GM19463 (cell line): ENCODE measurements around the gene YY1.
A peak's percentile ranks its signal among the peaks of the same experiment; 100 is the strongest.
"Not testable (repeated sequence)": the region's sequence is repeated elsewhere in the genome, so short reads cannot be mapped to it uniquely, and the experiment has no call there.

Experiments used
- ATAC-seq: cut with Tn5 transposase; IDR thresholded peaks from one replicate; pipeline ENCODE4 v1.9.1; 2021; ENCODE audit warnings: mild to moderate bottlenecking, moderate library complexity; ENCODE audit not compliant: unreplicated experiment

The YY1 gene

DNA sequence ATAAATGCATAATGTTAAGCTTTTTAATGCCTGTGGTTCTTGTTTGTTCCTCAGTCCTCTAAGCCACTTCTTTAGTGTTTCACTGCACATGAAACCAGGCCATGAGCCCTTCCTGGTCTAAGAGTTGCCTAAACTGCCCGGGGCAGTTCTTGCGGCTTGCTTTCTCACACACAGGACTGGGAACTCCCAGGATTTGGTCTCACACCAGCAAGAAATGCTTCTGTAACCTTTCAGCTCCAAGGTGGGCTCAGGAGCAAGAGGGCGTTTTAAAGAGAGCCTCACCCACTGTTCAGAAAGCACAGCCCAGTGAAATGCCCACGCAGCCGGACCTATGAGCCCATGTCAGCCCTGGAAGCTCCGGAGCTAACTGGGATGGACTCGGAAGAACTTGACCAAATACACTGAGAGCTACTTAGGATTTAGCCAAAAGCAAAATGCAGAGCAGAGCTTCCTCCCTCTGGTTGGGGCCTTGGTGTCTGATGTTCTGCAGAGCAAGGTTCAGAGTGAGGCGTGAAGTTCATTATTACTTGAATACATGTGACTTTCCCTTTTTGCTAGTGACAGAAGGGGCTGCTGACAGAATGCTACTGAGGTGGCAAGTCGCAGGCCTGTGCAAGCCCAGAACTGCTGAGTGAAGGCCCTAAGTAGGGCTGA, 43.9 kb downstream of the YY1 start:
- no peak for ATAC-seq

DNA sequence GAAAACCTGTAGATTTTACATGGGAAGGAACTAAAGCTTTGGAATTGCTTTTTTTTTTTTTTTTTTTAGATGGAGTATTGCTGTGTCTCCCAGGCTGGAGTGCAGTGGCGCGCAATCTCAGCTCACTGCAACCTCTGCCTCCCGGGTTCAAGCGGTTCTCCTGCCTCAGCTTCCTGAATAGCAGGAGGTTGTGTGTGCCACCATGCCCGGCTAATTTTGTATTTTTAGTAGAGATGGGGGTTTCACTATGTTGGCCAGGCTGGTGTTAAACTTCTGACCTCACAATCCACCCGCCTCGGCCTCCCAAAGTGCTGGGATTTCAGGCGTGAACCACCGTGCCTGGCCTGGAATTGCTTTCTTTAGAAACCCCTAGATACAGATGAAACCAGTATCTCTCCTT, 44.5 kb downstream of the YY1 start:
- not testable (repeated sequence) for ATAC-seq

DNA sequence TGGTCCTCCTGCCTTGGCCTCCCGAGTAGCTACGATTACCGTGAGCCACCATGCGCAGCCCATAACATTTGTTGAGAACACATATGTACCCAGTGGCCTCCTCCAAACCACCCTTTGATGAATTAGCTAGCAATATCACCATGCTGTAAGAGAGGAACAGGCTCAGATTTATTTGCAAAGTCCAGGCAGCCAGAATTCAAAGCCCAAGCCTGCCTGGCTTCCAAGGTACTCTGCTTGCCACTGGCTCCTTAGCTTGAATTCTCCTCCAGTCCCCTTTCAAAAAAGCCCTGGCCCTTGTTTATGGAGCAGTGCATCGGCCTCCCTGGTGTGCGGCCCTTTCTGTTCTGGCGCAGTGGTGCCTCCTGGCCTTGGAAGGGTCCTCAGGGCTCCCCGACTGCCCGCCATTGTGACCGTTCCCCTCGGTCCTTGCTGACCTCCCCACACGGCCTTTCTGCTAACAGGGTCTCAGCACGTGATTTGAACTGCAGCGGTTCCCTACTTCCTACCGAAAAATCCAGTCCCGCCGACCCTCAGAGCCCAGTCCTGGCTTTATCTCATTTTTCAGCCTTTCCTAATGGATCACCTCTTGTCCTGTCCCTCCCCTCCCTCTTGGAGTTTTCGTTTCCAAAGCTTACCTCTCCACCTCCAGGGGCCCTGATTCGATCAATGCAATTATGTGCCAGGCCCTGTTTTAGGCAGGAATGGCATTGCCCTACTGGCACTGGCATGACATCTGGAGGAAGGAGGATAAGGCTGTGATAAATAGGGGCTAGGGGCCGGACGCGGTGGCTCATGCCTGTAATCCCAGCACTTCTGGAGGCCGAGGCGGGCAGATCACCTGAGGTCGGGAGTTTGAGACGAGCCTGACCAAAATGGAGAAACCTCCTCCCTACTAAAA, 45.3 kb downstream of the YY1 start:
- ATAC-seq: no peak

DNA sequence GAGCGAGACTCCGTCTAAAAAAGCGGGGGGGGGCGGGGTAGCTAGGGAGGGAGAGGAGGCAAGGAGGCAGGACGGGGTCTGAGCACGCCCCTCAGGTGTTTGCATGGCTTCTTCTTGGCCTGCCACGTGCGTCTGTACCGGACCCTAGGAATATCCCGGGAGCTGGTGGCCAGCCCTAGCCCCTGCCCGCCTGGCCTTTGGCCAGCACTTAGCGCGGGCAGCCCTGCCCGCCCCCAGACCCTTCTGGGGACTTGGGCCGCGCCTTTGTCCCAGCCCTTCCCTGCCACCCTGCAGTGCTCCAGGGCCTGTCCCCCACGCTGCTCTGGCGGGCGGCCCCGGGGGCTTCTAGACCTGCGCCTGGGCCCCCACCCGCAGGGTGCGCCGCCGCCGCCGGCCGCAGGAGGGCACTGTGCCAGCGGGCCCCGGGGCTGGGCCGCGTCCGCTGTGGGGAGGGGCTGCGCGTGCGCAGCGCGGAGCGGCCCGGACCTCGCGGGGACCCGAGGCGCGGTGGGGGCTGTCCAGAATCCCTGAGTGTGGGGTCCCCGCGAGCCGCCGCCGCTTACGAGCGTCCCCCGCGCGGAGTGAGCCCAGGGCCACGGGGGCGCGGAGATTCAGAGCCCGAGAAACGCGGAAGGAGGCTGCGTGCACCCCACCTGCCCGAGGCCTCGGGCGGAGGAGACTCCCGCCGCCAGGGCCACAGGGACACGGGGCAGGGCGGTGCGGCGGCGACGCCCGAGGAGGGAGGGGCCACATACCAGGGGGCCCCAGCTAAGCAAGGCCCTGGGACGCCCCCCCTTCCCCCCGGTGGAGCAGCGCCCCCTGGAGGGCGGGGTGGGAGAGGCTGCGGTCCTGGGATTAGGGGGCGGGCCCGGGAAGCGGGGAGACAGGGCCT, 46.3 kb downstream of the YY1 start:
- peak; percentile 79 for ATAC-seq

DNA sequence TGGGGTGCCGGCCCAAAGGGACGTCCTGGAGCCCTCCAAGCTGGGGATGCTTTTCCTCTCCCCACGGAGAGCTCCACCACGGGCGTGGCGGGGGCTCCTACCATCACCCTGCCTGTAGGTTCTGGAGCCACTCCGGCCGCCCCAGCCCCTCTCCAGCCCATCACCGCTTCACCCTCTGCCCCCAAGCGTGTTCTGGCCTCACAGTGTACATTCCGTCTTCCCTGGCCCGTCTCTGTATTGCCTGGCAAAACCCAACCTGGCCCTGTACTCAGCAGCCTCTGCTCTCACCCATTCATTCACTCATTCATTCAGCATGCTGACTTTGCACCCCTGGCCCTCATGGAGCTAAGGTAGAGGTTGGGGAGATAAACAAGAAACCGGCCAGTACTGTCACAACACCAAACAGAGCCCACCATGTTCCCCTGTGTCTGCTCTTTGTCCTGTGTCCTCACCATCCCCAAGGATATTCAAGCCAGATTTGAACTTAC, 47.0 kb downstream of the YY1 start:
- no peak for ATAC-seq

DNA sequence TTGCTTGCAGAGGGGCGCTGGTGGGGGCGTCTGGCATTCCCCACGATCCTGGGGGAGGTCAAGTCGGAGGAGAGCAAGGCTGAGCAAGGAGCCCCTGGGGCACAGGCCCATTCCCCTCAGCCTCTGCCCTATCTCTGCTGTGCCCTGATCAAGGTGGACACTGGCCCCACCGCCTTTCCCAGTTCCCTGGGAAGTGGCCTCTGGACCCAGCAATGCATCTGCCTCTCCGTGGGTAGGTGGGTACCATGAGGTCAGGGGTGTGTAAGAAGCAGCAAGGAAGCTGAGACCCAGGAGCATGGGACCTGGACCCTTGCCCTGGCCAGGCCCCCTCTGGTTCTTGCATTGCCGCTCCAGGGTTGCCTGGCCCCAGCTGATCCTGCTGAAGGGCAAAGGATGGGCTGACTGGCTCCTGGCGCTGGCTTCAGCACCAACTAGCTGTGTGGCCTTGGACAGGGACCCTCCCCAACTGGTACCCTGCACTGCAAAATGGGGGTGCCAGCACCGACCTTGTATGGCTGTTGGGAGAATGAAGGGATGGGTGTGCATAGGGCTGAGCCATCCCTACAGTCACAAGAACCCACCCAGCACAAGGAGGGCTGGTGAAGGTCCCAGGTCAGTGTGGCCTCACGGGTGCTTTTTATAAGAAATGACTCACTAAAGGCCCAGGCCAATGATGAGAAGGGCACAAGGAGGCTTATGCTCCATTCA, 47.7 kb downstream of the YY1 start:
- ATAC-seq: no peak

GRCh38 chr14:100287202-100287997, 48.5 kb downstream of the YY1 start:
- ATAC-seq: no peak

GRCh38 chr14:100287998-100288295, 49.0 kb downstream of the YY1 start:
- not testable (repeated sequence) for ATAC-seq

DNA sequence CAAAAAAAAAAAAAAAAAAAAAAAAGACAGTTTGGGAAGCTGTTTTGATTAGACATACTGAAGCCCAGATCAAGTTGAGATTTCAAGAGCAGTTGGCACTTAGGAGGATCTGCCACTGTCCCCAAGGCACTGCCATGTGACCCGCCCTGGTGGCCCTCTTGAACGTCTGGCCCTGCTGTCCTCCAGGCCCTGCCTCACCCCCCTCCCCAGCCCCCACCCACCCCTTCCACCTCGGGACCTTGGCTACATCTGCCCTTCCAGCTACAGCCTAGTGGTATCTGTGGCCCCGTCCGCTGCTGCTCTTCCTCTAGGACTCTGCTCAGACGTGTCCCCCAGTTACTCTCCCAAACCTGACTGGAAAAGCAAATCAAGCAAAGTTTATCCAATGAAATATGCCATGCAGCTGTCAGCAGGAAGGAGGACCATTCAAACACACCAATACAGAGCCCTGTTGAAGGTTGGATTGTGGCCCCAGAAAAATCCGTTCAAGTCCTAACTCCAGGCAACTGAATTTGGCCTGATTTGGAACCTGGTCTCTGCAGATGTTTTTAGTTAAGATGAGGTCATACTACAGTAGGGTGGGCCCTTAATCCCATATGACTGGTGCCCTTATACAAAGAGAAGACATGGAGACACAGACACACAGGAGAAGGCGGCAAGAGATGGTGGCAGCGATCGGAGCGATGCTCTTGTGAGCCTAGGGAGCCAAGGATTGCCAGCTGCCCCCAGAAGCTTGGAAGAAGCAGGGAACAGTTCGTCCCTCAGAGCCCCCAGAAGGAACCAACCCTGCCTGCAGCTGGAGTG, 49.6 kb downstream of the YY1 start:
- no peak for ATAC-seq

GRCh38 chr14:100289916-100290606, 51.1 kb downstream of the YY1 start:
- ATAC-seq: no peak

DNA sequence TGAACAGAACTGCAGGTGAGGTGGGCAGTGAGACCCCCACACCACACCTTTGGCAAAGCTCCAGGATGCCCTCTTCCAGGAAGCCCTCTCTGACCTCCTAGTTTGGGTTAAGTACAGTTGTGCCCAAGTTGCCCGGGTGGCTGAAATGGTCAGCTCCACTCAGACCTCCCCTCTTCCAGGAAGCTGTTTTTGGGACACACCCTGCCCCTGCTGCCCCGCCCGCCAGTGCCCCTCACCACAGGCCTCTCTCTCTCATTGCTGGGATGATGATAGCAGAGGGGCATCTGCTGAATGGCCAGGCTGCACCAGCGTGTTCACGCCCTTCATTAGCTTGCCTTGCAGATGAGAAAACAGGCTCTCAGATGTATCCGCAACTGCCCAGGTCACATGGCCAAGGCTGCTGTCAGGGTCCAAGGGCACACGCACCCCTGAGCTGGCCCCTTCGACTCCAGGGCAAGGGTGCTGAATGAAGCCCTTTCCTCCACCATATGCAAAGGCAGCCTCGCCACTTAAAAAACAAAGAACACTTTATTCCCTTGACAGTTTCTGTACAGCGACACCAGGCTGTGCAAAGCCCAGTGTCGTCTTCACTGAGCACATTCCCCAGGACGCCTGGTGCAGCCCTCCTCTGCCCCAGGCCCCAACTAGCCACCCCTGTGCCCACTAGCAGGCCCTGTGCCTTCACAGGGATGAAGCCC, 51.8 kb downstream of the YY1 start:
- no peak for ATAC-seq

GRCh38 chr14:100291305-100292075, 52.5 kb downstream of the YY1 start:
- no peak for ATAC-seq

- no peak for ATAC-seq
Observed at GRCh38 chr14:100292301-100292775, 53.4 kb downstream of the YY1 start.

DNA sequence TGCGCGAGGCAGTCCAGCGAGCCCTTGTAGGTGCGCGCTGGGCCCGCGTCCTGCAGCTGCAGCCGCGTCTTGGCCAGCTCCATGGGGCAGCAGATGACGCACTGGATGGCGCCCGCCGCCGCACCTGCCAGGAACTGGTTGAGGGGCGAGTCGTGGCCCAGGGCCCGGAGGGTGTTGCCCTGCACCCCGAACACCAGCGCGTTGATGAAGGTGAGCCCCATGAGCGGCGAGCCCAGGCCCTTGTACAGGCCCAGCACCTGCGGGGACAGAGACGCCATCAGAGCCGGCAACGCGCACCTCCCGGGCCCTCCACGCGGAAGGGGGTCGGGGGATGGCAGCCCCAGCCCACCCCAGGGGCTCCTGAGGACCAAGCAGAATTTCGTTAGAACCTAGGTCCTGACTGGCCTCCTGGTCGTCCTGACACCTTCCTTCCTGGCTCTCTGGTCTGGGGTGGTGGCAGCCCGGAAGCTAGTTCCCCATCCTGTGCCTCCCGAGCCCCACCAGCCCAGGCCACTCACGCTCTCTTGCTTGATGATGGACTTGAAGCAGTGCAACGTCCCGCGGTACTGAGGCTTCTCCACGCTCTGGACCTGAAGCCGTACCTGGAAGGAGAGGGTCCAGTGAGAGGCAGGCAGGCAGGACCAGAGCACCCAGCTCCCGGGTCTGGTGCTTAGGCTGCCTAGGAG, 54.0 kb downstream of the YY1 start:
- ATAC-seq: no peak

DNA sequence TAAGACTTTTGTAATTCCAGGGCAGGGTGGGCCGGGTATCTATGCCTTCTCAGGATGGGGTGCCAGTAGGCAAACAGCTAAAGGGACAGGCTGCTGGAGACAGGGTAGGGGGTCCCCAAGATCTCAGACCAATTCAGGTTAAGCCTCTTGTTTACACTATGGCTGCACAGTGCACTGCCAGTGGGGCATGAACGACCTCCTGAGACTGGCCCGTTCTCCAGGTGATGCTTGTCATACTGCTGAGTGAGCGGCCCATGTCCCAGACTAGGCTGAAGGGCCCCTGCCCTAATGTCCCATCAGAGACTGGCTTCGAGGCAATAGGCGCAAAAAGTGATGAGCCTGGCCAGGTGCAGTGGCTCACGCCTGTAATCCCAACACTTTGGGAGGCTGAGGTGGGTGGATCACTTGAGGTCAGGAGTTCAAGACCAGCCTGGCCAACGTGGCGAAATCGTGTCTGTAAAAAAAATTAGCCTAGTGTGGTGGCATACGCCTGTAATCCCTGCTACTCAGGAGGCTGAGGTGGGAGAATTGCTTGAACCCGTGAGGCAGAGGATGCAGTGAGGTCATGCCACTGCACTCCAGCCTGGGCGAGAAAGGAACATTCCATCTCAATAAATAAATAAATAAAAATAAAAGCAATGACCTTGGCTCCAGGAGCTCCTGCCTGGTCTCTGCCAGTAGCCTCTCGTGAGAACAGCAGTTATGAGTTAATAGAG, 54.7 kb downstream of the YY1 start:
- no peak for ATAC-seq
